ENCODE data around the gene EML4. TPM values are rescaled to one million over a fixed set of nuclear protein-coding genes. Genes with fewer than 3 reads are reported as not detected.

Gene EML4
- total and polyA plus RNA-seq, 9 of the 15 experiments (the other 6 are each of a cell fraction or from before 2014, with no cell fraction given): 14.7 to 48.3 (median 36.5) TPM

GRCh38 chr2:42169100-42169873 is at the start of gene EML4 (continued):
- no peak for TF ChIP-seq CUX1 (CRISPR knock-in tag; IDR thresholded peaks at IDR 0.05)
- TF ChIP-seq, protein P1, sequence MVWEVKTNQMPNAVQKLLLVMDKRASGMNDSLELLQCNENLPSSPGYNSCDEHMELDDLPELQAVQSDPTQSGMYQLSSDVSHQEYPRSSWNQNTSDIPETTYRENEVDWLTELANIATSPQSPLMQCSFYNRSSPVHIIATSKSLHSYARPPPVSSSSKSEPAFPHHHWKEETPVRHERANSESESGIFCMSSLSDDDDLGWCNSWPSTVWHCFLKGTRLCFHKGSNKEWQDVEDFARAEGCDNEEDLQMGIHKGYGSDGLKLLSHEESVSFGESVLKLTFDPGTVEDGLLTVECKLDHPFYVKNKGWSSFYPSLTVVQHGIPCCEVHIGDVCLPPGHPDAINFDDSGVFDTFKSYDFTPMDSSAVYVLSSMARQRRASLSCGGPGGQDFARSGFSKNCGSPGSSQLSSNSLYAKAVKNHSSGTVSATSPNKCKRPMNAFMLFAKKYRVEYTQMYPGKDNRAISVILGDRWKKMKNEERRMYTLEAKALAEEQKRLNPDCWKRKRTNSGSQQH (CRISPR knock-in tag; IDR thresholded peaks at IDR 0.05): no peak
- TF ChIP-seq, protein P2, sequence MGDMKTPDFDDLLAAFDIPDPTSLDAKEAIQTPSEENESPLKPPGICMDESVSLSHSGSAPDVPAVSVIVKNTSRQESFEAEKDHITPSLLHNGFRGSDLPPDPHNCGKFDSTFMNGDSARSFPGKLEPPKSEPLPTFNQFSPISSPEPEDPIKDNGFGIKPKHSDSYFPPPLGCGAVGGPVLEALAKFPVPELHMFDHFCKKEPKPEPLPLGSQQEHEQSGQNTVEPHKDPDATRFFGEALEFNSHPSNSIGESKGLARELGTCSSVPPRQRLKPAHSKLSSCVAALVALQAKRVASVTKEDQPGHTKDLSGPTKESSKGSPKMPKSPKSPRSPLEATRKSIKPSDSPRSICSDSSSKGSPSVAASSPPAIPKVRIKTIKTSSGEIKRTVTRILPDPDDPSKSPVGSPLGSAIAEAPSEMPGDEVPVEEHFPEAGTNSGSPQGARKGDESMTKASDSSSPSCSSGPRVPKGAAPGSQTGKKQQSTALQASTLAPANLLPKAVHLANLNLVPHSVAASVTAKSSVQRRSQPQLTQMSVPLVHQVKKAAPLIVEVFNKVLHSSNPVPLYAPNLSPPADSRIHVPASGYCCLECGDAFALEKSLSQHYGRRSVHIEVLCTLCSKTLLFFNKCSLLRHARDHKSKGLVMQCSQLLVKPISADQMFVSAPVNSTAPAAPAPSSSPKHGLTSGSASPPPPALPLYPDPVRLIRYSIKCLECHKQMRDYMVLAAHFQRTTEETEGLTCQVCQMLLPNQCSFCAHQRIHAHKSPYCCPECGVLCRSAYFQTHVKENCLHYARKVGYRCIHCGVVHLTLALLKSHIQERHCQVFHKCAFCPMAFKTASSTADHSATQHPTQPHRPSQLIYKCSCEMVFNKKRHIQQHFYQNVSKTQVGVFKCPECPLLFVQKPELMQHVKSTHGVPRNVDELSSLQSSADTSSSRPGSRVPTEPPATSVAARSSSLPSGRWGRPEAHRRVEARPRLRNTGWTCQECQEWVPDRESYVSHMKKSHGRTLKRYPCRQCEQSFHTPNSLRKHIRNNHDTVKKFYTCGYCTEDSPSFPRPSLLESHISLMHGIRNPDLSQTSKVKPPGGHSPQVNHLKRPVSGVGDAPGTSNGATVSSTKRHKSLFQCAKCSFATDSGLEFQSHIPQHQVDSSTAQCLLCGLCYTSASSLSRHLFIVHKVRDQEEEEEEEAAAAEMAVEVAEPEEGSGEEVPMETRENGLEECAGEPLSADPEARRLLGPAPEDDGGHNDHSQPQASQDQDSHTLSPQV (IDR thresholded peaks at IDR 0.05): no peak
- TF ChIP-seq MCM5 (IDR thresholded peaks at IDR 0.05; ENCODE audit: low read depth): no peak
- TF ChIP-seq, protein P3, sequence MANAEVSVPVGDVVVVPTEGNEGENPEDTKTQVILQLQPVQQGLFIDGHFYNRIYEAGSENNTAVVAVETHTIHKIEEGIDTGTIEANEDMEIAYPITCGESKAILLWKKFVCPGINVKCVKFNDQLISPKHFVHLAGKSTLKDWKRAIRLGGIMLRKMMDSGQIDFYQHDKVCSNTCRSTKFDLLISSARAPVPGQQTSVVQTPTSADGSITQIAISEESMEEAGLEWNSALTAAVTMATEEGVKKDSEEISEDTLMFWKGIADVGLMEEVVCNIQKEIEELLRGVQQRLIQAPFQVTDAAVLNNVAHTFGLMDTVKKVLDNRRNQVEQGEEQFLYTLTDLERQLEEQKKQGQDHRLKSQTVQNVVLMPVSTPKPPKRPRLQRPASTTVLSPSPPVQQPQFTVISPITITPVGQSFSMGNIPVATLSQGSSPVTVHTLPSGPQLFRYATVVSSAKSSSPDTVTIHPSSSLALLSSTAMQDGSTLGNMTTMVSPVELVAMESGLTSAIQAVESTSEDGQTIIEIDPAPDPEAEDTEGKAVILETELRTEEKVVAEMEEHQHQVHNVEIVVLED (CRISPR knock-in tag; IDR thresholded peaks at IDR 0.05): peak; percentile 75
- TF ChIP-seq TAF7 (tag; IDR thresholded peaks at IDR 0.05): no peak
- peak; percentile 11 to 81; a peak in 2 of 4 replicates for TF ChIP-seq MAZ (CRISPR knock-in tag; conservative IDR thresholded peaks at IDR 0.05 in 1 of 2, IDR thresholded peaks at IDR 0.05 in 1 of 2)
- no peak for TF ChIP-seq EHMT2 (IDR thresholded peaks at IDR 0.05)
- TF ChIP-seq CBX8 (IDR thresholded peaks at IDR 0.05; ENCODE audit: borderline replicate concordance, extremely low read depth, low read depth, low read length, poor library complexity, severe bottlenecking): no peak
- no peak for TF ChIP-seq CAMTA2 (CRISPR knock-in tag; conservative IDR thresholded peaks at IDR 0.05)
- TF ChIP-seq ZNF57 (CRISPR knock-in tag; IDR thresholded peaks at IDR 0.05): no peak
- TF ChIP-seq RAD51 (IDR thresholded peaks at IDR 0.05; ENCODE audit: borderline replicate concordance, low read depth): peak; percentile 83; the same call in 1 of the 2 replicates
- peak; percentile 18 for TF ChIP-seq ARHGAP35 (IDR thresholded peaks at IDR 0.05; ENCODE audit: partially characterized antibody)
- TF ChIP-seq RBM39 (optimal IDR thresholded peaks at IDR 0.05; ENCODE audit: low read depth, low read length): no peak
